KMS-11 (cell line): ENCODE results near the gene PRIM1.

Source experiments
- H2AFZ ChIP-seq: fragments of 200-600 bp; sonication (generic); 2 replicates; pipeline ENCODE4 v1.6.1; 2016; ENCODE audit warnings: antibody characterized with exemption, mixed run types, low read depth
- H3K27ac ChIP-seq: fragments of 200-600 bp; sonication (generic); 2 replicates; pipeline ENCODE4 v1.6.1; 2016; ENCODE audit warnings: mild to moderate bottlenecking, mixed run types
- H3K27me3 ChIP-seq: fragments of 200-600 bp; sonication (generic); 2 replicates; pipeline ENCODE4 v1.6.1; 2017; ENCODE audit warnings: mild to moderate bottlenecking, low read depth, mixed run types, moderate library complexity; ENCODE audit not compliant: insufficient read depth
- H3K36me3 ChIP-seq: fragments of 200-600 bp; sonication (generic); 2 replicates; pipeline ENCODE4 v1.6.1; 2017; ENCODE audit warnings: mild to moderate bottlenecking, mixed run types; ENCODE audit not compliant: insufficient read depth
- H3K4me1 ChIP-seq: fragments of 200-600 bp; sonication (generic); 2 replicates; pipeline ENCODE4 v1.6.1; 2016; ENCODE audit warnings: mild to moderate bottlenecking, low read depth, mixed run types; ENCODE audit not compliant: poor library complexity, severe bottlenecking
- H3K4me2 ChIP-seq: fragments of 200-600 bp; sonication (generic); 2 replicates; pipeline ENCODE4 v1.7.0; 2016; ENCODE audit warnings: mild to moderate bottlenecking, mixed run types
- H3K4me3 ChIP-seq: fragments of 200-600 bp; sonication (generic); IDR thresholded peaks from 2 replicates; pipeline ENCODE4 v1.6.1; 2017; ENCODE audit warnings: low read depth, low read length, mixed read lengths; ENCODE audit not compliant: insufficient read depth
- H3K79me2 ChIP-seq: fragments of 200-600 bp; sonication (generic); 2 replicates; pipeline ENCODE4 v1.6.1; 2016; ENCODE audit warnings: low read depth, mixed run types; ENCODE audit not compliant: insufficient read depth
- H3K9ac ChIP-seq: fragments of 200-600 bp; sonication (generic); 2 replicates; pipeline ENCODE4 v1.6.1; 2016; ENCODE audit warnings: mild to moderate bottlenecking, mixed run types
- H4K20me1 ChIP-seq: fragments of 200-600 bp; sonication (generic); 2 replicates; pipeline ENCODE4 v1.6.1; 2016; ENCODE audit warnings: mild to moderate bottlenecking, mixed run types; ENCODE audit not compliant: insufficient read depth
- CTCF ChIP-seq: fragments of 200-600 bp; sonication (generic); conservative IDR thresholded peaks from 2 replicates; pipeline ENCODE4 v1.6.1; 2017; ENCODE audit warnings: low read depth, mild to moderate bottlenecking, antibody characterized with exemption, low read length, moderate library complexity, mixed read lengths

PRIM1 gene

DNA sequence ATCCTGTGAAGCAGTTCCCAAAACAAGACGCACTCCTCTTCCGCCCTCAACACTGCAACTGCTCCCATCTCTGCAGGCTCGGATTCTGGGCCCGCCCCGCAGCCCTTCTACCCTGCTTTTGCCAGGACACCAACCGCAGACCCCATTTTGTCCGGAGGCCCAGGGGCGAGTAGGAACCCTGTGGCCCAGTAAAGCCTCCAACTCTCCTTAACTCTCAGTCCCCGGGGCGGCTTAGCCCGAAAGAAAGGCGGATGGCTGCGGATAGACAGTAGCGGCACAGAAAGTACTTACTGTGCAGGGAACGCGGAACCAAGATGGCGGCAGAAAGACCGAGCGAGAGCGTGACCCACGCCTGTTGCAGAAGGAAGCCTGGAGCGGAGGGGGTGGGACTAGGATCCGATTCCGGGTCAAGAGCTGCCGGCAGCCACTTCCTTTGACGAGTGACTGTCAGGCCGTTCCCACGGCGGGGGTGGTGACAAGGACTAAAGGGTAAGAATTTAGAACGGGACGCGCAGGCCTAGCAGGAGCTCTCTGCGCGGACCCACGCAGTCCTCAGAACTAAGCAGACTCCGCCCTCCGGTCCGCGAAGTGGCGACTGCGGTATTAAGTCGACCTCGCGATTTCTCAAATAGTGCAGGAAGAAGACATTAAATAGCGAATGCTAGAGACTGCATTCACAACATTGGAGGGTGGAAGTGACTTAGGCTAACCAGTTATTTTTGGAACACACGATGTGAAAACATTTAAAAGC lies 27.0 kb downstream of the PRIM1 start, which contains the start of gene NACA:
NACA (minus strand) TSS at position 328 of the 751 bp plus-strand sequence. CDS start 778 bp downstream, outside the sequence.
- Histone ChIP-seq H3K27ac (peak within 1 kb of the TSS; percentile 92), H3K79me2 (peaks cover 51% of the 10 kb centered on the region), H3K36me3 (peaks cover 36% of the 10 kb centered on the region; the same call in 1 of the 2 replicates), H3K4me2 (peak within 1 kb of the TSS; percentile 93), H3K27me3 (no peaks in the 10 kb centered on the region), H4K20me1 (peaks cover 38% of the 10 kb centered on the region), H3K9ac (peak within 1 kb of the TSS; percentile 95), H2AFZ (peak within 1 kb of the TSS; percentile 70), H3K4me1 (peaks cover 46% of the 10 kb centered on the region), H3K4me3 (peak within 1 kb of the TSS; percentile 94)
- TF ChIP-seq CTCF = no peak

GRCh38 chr12:56724701-56724971 lies 27.5 kb downstream of the PRIM1 start:
- H3K79me2 ChIP-seq = peaks cover 56% of the 10 kb centered on the region
- peak overlapping the region; percentile 94 for H3K4me3 ChIP-seq
- peaks cover 41% of the 10 kb centered on the region; the same call in 1 of the 2 replicates for H3K36me3 ChIP-seq
- peak overlapping the region; percentile 92 for H3K27ac ChIP-seq
- H3K27me3 ChIP-seq = no peaks in the 10 kb centered on the region
- H4K20me1 ChIP-seq = peaks cover 43% of the 10 kb centered on the region
- no peak for TF ChIP-seq CTCF
- H3K9ac ChIP-seq = peak overlapping the region; percentile 95
- H3K4me1 ChIP-seq = peaks cover 51% of the 10 kb centered on the region
- peak overlapping the region; percentile 70 for H2AFZ ChIP-seq
- peak overlapping the region; percentile 93 for H3K4me2 ChIP-seq

GRCh38 chr12:56723889-56724700 lies 28.0 kb downstream of the PRIM1 start:
- H3K27ac ChIP-seq = peak overlapping the region; percentile 92
- peaks cover 56% of the 10 kb centered on the region for H3K4me1 ChIP-seq
- H3K79me2 ChIP-seq = peaks cover 62% of the 10 kb centered on the region
- TF ChIP-seq CTCF = peak; percentile 21; the same call in 1 of the 2 replicates
- H3K9ac ChIP-seq = peak overlapping the region; percentile 95
- no peaks in the 10 kb centered on the region for H3K27me3 ChIP-seq
- peaks cover 49% of the 10 kb centered on the region for H4K20me1 ChIP-seq
- H3K36me3 ChIP-seq = peaks cover 44% of the 10 kb centered on the region; the same call in 1 of the 2 replicates
- peak overlapping the region; percentile 94 for H3K4me3 ChIP-seq
- H3K4me2 ChIP-seq = peak overlapping the region; percentile 93
- no peak overlapping the region; the same call in 1 of the 2 replicates for H2AFZ ChIP-seq

DNA sequence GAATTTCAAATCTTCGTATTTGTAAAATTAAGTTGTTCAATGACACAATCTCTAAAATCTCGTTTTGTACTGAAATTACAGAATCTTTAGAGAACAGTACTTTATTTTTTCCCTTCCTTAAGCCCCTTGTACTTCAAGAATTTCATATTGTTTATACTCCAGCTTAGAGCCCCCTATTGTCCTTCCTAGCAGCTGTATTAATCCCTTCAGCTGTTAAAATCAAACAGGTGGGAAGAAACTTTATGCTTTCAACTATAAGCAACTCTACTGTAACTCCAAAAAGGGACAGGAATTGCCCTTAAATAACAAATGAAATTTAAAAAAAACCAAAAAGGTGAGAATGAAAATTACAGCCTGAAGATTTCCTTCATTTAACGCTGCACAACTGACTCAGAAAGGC lies 28.8 kb downstream of the PRIM1 start:
- H3K4me1 ChIP-seq = peaks cover 64% of the 10 kb centered on the region
- H3K36me3 ChIP-seq = peaks cover 44% of the 10 kb centered on the region; the same call in 1 of the 2 replicates
- TF ChIP-seq CTCF = 0 out of 2 replicates have a peak, but pooled peaks have one; percentile 0
- H3K4me3 ChIP-seq = no peak overlapping the region
- no peak overlapping the region for H2AFZ ChIP-seq
- H3K27ac ChIP-seq = peak overlapping the region; percentile 92; the same call in 1 of the 2 replicates
- H3K79me2 ChIP-seq = peaks cover 69% of the 10 kb centered on the region
- H3K27me3 ChIP-seq = no peaks in the 10 kb centered on the region
- peak overlapping the region; percentile 93 for H3K4me2 ChIP-seq
- H4K20me1 ChIP-seq = peaks cover 54% of the 10 kb centered on the region
- peak overlapping the region; percentile 95; the same call in 1 of the 2 replicates for H3K9ac ChIP-seq
